NCI-H146 treated with DMSO at 0.1 percent for 48 hours (cell line): Measurements from ENCODE around the gene ANKRD40CL.
"Not testable (repeated sequence)": the region's sequence is repeated elsewhere in the genome, so short reads cannot be mapped to it uniquely, and the experiment has no call there.

Source experiments
- DNase-seq: peaks from one replicate; lab custom pipeline; 2025; ENCODE audit not compliant: unreplicated experiment; lab: John Stamatoyannopoulos, UW

The ANKRD40CL gene

GRCh38 chr17:50767446-50767845 is at the start of gene ANKRD40CL:
Gene ANKRD40CL (minus strand): TSS chr17:50767518. CDS start chr17:50766913, 605 bp downstream.
- DNase-seq: no peak

GRCh38 chr17:50816271-50816670 is 49.0 kb upstream of the ANKRD40CL start:
- no peak for DNase-seq

- no peak for DNase-seq
Observed at GRCh38 chr17:50815400-50815799, 48.1 kb upstream of the ANKRD40CL start.

- DNase-seq: no peak
Observed at GRCh38 chr17:50813583-50813982, 46.3 kb upstream of the ANKRD40CL start.

GRCh38 chr17:50808888-50809287 is 41.6 kb upstream of the ANKRD40CL start:
- DNase-seq: no peak

- no peak for DNase-seq
Observed at GRCh38 chr17:50808413-50808812, 41.1 kb upstream of the ANKRD40CL start.

- no peak for DNase-seq
Observed at GRCh38 chr17:50807675-50808074, 40.4 kb upstream of the ANKRD40CL start.

- DNase-seq: no peak
Observed at GRCh38 chr17:50807009-50807408, 39.7 kb upstream of the ANKRD40CL start.

GRCh38 chr17:50806141-50806643 is 38.9 kb upstream of the ANKRD40CL start:
- no peak for DNase-seq

- no peak for DNase-seq
Observed at GRCh38 chr17:50805486-50805885, 38.2 kb upstream of the ANKRD40CL start.

- DNase-seq: not testable (repeated sequence)
Observed at GRCh38 chr17:50804749-50805475, 37.6 kb upstream of the ANKRD40CL start.

- no peak for DNase-seq
Observed at GRCh38 chr17:50803676-50804075, 36.4 kb upstream of the ANKRD40CL start.

- no peak for DNase-seq
Observed at GRCh38 chr17:50802609-50803571, 35.6 kb upstream of the ANKRD40CL start.

GRCh38 chr17:50800196-50800700 is 32.9 kb upstream of the ANKRD40CL start:
- DNase-seq: no peak

- DNase-seq: no peak
Observed at GRCh38 chr17:50799582-50799981, 32.3 kb upstream of the ANKRD40CL start.

- no peak for DNase-seq
Observed at GRCh38 chr17:50798424-50799288, 31.3 kb upstream of the ANKRD40CL start.

GRCh38 chr17:50797135-50797810 is 30.0 kb upstream of the ANKRD40CL start:
- no peak for DNase-seq

- no peak for DNase-seq
Observed at GRCh38 chr17:50794361-50794760, 27.0 kb upstream of the ANKRD40CL start.

GRCh38 chr17:50793007-50793406 is 25.7 kb upstream of the ANKRD40CL start:
- no peak for DNase-seq

GRCh38 chr17:50792132-50792531 is 24.8 kb upstream of the ANKRD40CL start:
- DNase-seq: no peak
